HG03520 (cell line): ENCODE results near the gene GEMIN2.
A peak's percentile ranks its signal among the peaks of the same experiment; 100 is the strongest.
"Not testable (repeated sequence)": the region's sequence is repeated elsewhere in the genome, so short reads cannot be mapped to it uniquely, and the experiment has no call there.

Source experiments
- ATAC-seq: cut with Tn5 transposase; IDR thresholded peaks from one replicate; pipeline ENCODE4 v1.9.1; 2021; ENCODE audit warnings: mild to moderate bottlenecking, moderate library complexity; ENCODE audit not compliant: unreplicated experiment

The GEMIN2 gene

GRCh38 chr14:39109893-39110715, 4.0 kb upstream of the GEMIN2 start:
- ATAC-seq = no peak

DNA sequence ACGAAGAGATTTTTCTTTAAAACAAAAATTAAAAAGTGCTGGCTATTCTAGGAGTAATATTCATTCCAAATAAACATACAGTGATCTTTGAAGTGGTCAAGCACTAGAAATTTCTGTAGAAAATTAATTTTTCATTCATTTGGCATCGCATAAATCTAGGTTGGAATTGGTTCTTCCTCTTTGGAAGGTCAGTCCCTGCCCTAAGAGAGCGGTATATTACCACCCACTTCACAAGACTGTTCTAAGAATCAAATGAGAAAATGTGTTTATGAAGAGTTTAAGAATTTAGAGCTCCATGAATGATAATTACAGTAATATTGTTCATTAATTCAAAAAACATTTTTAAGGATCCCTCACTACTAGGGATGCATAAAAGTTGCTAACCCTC, 444 bp upstream of the GEMIN2 start:
- no peak for ATAC-seq

- no peak for ATAC-seq
Observed at GRCh38 chr14:39122330-39123138, 8.4 kb downstream of the GEMIN2 start.

DNA sequence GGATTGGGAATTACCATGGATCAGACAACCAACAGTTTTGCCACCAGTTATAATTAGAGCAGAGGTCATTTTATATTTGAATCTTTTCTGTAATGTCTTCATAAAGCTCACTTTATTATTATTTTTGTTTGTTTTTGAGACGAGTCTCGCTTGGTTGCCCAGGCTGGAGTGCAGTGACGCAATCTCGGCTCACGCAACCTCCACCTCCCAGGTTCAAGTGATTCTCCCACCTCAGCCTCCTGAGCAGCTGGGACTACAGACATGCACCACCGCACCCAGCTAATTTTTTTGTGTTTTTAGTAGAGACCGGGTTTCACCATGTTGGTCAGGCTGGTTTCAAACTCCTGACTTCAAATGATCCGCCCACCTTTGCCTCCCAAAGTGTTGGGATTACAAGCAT, 23.7 kb downstream of the GEMIN2 start:
- ATAC-seq = not testable (repeated sequence)

DNA sequence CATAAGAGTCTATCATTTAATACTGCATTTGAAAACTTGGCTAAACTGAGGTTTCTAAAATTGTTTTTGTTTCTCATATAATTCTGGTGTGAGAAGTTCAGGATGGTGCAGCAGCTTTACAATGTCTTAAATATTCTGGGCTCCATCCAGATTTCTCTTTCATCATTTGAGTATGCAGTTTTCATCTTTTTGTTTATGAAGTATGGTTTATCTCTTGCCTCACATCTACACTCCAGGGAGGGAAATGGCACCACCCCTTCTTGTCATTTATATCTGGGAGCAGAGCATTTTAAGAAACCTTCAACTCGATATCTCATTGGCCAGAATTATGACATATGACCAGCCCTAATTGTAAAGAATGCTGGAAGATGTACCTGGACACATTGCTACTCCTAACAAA, 24.3 kb downstream of the GEMIN2 start:
- ATAC-seq = no peak

GRCh38 chr14:39140170-39140569, 26.0 kb downstream of the GEMIN2 start:
- ATAC-seq = no peak

GRCh38 chr14:39141623-39142022, 27.5 kb downstream of the GEMIN2 start:
- not testable (repeated sequence) for ATAC-seq

GRCh38 chr14:39143226-39143625, 29.1 kb downstream of the GEMIN2 start:
- not testable (repeated sequence) for ATAC-seq

DNA sequence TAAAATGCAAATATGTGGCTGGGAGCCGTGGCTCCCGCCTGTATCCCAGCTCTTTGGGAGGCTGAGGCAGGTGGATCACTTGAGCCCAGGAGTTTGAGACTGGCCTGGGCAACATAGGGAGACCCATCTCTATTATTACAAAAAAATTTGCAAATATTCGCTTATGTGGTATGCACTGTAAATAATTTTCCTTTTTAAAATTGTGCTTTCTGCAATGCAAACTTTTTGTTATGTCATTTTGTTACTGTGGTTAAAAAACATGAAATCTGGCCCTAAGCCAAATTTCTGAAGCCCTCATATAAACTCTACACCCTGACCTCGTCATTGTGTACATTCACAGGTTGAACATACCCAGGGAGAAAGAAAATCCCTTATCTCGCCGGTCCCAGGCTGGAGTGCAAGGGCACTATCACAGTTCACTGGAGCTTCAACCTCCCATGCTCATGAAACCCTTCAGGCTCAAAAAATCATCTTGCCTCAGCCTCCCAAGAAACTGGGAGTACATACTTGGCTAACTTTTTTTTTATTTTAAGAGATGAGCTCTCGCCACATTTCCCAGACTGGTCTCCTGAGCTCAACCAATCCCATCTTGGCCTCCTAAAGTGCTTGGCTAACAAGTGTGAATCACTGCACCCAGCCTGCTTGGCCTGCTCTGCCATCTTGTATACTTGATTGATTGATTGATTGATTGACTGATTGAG, 31.3 kb downstream of the GEMIN2 start:
- ATAC-seq = no peak

GRCh38 chr14:39154594-39155189, 40.6 kb downstream of the GEMIN2 start:
- no peak for ATAC-seq

DNA sequence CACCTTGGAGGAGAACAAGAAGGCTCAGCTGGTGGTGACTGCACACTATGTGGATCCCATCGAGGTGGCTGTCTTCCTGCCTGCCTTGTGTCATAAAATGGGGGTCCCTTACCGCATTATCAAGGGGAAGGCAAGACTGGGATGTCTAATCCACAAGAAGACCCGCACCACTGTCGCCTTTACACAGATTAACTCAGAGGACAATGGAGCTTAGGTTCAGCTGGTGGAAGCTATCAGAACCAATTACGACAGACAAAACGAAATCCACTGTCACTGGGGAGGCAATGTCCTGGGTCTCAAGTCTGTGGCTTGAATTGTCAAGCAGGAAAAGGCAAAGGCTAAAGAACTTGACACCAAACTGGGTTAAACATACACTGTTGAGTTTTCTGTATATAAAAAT, 43.4 kb downstream of the GEMIN2 start:
- ATAC-seq = no peak

- ATAC-seq = no peak
Observed at GRCh38 chr14:39158222-39158858, 44.2 kb downstream of the GEMIN2 start.

- ATAC-seq = no peak
Observed at GRCh38 chr14:39160494-39160893, 46.4 kb downstream of the GEMIN2 start.

DNA sequence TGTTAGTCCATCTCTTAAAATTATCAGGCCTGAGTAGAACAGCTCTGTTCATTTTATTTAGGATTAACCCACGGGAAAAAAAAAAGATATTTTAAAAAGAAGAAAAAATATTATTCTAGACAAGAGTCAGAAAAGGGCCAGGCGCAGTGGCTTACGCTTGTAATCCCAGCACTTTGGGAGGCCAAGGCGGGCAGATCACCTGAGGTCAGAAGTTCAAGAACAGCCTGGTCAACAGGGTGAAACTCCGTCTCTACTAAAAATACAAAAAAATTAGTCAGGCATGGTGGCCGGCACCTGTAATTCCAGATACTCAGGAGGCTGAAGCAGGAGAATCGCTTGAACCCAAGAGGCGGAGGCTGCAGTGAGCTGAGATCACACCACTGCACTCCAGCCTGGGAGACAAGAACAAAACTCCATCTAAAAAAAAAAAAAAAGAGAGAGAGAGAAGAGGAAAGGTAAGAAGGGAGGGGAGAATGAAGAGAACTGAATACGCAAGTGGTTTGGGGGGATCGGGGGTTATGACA, 53.7 kb downstream of the GEMIN2 start:
- not testable (repeated sequence) for ATAC-seq

DNA sequence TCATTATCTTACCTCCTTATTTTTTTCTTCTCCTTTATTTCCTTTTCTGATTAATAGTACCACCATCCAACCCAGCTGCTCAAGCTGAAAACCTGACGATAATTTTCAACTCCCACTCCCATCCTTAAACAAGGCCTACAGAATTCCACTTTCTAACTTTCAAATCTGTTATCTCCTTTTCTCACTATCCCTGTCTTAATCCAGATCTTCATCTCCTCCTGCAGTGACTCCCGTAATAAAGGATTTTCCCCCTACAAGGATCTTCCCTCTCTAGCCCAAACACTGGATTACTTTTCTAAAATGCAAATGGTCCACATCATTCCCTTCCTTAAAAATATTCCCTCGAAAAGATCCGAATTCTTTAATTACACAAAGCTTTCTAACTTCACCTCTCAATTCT, 54.5 kb downstream of the GEMIN2 start:
- ATAC-seq = no peak

- ATAC-seq = no peak
Observed at GRCh38 chr14:39169541-39169900, 55.4 kb downstream of the GEMIN2 start.

DNA sequence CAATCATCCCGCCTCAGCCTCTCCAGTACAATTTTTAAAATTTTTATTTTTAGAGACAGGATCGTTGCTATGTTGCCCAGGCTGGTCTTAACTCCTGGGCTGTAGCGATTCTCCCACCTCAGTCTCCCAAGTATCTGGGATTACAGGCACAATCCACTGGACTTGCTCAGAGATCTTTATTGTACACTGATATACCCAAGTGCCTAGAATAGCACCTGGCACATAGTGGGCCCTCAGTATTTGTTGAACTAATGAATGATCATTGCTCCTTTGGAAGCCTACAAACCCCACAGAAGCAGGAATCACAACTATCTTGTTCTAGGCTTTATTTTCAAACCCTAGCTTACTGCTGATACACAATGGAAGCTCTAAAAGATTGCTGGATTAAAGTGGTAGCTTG, 59.1 kb downstream of the GEMIN2 start:
- ATAC-seq = no peak

DNA sequence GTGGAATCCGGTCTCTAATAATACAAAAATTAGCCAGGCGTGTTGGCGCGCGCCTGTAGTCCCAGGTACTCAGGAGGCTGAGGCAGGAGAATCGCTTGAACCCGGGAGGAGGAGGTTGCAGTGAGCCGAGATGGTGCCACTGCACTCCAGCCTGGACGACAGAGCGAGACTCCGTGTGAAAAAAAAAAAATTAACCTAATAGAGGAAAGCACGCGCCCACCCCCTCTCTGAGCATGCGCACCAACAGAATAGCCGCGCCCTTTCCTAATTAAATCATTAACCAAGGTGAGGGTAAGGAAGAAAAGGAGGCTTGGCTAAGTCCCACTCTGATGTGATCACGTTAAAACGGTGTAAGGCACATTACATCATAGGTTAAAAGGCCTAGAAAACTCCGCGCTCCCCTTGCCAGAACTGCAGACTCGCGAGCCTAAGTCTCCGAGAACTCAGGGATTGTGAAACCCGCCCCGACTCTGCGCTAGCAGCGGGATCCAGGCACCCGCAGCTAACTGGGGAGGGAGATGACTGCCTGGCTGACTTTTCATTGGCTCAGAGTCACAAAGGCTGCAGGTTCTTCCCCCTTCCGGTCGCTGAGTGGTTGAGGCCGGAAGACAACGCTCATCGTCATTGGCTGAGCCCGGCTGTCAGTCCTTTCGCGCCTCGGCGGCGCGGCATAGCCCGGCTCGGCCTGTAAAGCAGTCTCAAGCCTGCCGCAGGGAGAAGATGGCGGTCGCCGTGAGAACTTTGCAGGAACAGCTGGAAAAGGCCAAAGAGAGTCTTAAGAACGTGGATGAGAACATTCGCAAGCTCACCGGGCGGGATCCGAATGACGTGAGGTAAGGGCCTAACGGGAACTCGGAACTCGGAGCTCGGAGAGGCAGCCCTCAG, 60.7 kb downstream of the GEMIN2 start, which contains the start of gene PNN:
PNN (plus strand) TSS at position 695 of the 885 bp plus-strand sequence; CDS start at position 721, 26 bp downstream.
- ATAC-seq = peak; percentile 90
